ENCODE data around the gene RIPPLY1.

RIPPLY1 gene

DNA sequence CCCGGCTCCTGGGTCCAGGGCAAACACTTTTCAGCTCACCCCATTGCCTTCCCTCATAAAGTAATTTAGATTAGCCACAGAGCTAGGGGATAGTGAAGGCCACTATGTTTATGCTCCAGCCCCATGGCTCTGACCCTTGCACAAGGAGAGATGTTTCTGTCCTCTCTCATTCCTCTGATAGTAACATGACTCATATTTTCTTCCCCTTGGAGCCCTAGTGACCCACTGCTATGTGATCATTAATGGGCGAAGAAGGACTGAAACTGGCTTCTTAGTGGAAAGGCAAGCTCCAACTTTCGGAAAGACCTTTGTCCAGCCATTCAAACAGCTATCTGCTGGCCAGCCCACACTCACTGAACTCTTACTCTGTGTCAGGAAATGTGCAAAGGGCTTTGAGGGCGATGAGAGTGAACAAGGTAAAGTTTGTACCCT, 29.4 kb upstream of the RIPPLY1 start:
- TF ChIP-seq, protein P1, sequence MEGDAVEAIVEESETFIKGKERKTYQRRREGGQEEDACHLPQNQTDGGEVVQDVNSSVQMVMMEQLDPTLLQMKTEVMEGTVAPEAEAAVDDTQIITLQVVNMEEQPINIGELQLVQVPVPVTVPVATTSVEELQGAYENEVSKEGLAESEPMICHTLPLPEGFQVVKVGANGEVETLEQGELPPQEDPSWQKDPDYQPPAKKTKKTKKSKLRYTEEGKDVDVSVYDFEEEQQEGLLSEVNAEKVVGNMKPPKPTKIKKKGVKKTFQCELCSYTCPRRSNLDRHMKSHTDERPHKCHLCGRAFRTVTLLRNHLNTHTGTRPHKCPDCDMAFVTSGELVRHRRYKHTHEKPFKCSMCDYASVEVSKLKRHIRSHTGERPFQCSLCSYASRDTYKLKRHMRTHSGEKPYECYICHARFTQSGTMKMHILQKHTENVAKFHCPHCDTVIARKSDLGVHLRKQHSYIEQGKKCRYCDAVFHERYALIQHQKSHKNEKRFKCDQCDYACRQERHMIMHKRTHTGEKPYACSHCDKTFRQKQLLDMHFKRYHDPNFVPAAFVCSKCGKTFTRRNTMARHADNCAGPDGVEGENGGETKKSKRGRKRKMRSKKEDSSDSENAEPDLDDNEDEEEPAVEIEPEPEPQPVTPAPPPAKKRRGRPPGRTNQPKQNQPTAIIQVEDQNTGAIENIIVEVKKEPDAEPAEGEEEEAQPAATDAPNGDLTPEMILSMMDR (IDR thresholded peaks at IDR 0.05; ENCODE audit: low read depth, low read length): no peak
- no peak overlapping the region for H3K4me3 ChIP-seq (ENCODE audit: low read depth, low read length)

DNA sequence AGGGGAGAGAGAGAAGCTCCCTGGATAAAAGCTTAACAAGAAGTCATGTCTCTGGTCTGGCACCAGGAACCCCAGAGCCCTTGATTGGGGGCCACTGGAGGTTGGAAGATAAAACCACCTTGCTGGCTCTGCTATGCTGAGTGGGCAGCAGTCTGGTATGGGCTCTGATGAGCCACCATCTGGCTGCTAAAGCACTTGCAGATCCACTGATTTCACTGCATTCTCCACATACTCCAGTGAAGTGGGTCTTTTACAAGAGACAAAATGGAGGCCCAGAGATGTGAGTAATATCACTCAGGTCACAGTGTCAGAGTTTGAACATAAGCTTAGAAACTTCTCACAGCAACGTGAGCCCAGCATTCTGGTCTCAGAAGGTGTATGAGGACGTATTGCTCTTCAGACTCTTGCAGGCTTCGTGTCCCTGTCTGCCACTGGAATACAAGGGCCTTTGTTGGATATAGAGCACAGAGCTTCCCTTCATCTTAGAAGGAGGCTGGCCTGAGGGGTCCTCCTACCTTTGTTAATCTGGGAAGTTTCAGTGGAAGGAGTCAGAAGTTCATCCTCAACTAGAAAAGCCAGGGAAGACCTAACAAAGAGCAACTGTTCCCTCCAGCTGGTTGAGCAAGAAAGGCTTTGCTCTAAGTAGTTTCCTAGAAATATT, 28.8 kb upstream of the RIPPLY1 start:
- no peak overlapping the region for H3K4me3 ChIP-seq (ENCODE audit: low read depth, low read length)
- TF ChIP-seq, protein P1 (IDR thresholded peaks at IDR 0.05; ENCODE audit: low read depth, low read length): no peak

DNA sequence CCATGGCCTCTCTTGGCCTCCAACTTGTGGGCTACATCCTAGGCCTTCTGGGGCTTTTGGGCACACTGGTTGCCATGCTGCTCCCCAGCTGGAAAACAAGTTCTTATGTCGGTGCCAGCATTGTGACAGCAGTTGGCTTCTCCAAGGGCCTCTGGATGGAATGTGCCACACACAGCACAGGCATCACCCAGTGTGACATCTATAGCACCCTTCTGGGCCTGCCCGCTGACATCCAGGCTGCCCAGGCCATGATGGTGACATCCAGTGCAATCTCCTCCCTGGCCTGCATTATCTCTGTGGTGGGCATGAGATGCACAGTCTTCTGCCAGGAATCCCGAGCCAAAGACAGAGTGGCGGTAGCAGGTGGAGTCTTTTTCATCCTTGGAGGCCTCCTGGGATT, 25.1 kb upstream of the RIPPLY1 start:
- TF ChIP-seq, protein P1 (IDR thresholded peaks at IDR 0.05; ENCODE audit: low read depth, low read length): no peak

DNA sequence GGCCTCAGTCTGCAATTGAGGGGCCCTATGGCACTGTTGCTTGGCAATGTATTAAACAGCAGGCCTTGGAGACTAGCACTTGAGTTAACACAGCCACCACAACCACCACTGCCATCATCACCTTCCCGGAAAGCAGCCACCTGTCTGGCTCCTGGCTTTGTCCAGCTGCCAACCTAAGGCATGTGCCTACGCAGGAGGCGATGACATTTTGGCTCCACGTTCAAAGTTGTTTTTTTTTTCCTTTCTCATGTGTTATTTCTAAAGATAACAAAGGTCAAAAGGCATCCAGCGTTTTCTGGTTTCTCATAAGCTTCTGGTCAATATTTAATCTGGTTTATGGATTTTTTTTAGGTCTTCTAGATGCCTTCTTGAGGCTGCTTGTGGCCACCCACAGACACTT, 24.6 kb upstream of the RIPPLY1 start:
- TF ChIP-seq, protein P1 (IDR thresholded peaks at IDR 0.05; ENCODE audit: low read depth, low read length): no peak
- H3K4me3 ChIP-seq (ENCODE audit: low read depth, low read length): no peak overlapping the region

More for the DNA sequence above, 25.1 kb upstream of the RIPPLY1 start:
- no peak overlapping the region for H3K4me3 ChIP-seq (ENCODE audit: low read depth, low read length)

DNA sequence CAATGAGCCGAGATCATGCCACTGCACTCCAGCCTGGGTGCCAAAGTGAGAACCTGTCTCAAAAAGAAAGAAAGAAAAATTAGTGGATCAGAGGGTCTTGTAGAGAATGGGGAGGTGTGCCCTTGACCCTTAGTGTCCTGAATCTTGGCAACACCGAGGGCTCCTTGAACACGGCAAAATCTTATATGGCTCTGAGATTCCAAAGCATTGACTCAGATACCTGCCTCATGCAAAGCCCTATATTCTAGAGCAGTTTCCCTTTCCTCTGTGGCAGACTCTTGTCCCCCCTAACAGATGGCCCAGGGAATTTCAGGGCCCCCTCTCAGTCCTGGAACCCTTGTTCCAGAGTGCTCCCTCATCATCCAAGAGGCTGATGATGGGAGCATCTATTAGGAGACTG, 23.9 kb upstream of the RIPPLY1 start:
- TF ChIP-seq, protein P1 (IDR thresholded peaks at IDR 0.05; ENCODE audit: low read depth, low read length): no peak

DNA sequence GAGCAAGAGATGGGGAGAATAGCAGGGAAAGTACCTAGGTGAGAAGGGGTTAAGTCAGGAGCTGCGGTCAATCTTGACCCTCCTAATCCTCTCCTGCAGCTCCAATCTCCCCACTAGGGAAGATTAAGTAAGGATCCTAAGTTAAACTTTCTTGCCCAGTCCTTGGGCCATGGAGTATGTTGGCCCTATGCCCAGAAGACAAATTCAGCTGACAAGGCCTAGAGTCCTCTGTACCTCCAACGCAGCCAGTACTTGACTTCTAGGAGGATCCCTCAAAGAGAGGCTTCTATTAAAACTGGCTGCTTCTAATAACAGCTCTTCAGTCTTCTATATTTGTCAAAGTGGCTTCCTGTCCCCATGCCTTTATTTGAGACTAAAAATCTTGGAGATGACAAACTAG, 18.5 kb upstream of the RIPPLY1 start:
- TF ChIP-seq, protein P1 (IDR thresholded peaks at IDR 0.05; ENCODE audit: low read depth, low read length): no peak
- H3K4me3 ChIP-seq (ENCODE audit: low read depth, low read length): no peak overlapping the region

More for the DNA sequence above, 23.9 kb upstream of the RIPPLY1 start:
- H3K4me3 ChIP-seq (ENCODE audit: low read depth, low read length): no peak overlapping the region

DNA sequence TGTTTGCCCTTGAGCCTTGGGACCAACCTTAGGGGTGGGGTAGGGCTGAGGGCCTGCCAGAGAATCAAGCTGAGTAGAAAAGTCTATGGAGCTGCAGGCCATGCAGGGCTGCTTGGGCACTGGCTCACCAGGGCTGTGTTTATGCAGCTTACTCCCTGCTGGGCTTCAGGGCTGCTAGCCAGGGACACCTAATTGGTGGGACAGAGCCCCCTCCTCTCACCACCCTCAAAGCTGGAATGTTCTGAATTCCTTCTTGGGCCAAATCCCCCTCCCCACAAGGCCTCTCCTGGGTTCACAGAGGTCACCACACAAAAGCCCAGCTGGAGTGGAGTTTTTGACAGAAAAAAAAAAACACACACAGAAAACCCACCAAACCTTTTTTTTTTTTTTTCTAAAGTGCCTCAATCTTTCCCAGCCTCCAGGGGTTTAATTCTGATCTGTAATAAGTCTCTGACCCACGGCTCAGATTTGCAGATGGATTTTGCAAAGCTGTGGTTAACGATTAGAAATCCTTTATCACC, 16.9 kb upstream of the RIPPLY1 start, which contains the start of gene CLDN2:
TSS of gene CLDN2 (plus strand) at position 471 of the 521 bp plus-strand sequence. CDS start 7,827 bp downstream, outside the sequence.
- no peak within 1 kb of the TSS for H3K4me3 ChIP-seq (ENCODE audit: low read depth, low read length)
- TF ChIP-seq, protein P1 (IDR thresholded peaks at IDR 0.05; ENCODE audit: low read depth, low read length): no peak

Measured in WI38 (cell line).